Stimulated activated CD4-positive, alpha-beta T cell treated with anti-CD3 and anti-CD28 coated beads, Interleukin-12 subunit alpha, Interleukin-12 subunit beta, amount 100 ng/mL, for 48 hours (primary cell): ENCODE measurements around the gene LMBRD1.

Source experiments
- DNase-seq, 3 donors: peaks; one replicate each; pipeline ENCODE4 v3.0.0-alpha.2; 2020; ENCODE audit warnings: low read depth in 2 of 3, low spot score in 1 of 3

LMBRD1 gene

GRCh38 chr6:69643688-69644087 is 153.1 kb downstream of the LMBRD1 start:
- DNase-seq, result no peak

- DNase-seq, result no peak
These were observed 163.9 kb downstream of the LMBRD1 start for GRCh38 chr6:69632932-69633331.

- DNase-seq, result no peak
These were observed 165.1 kb downstream of the LMBRD1 start for GRCh38 chr6:69631552-69632346.

- no peak for DNase-seq
These were observed 166.0 kb downstream of the LMBRD1 start for GRCh38 chr6:69630767-69631166.

GRCh38 chr6:69627625-69628024 is 169.2 kb downstream of the LMBRD1 start:
- no peak for DNase-seq

- no peak for DNase-seq
These were observed 171.9 kb downstream of the LMBRD1 start for GRCh38 chr6:69624944-69625343.
